Mesendoderm (in vitro differentiated cells): ENCODE measurements around the gene ACTBL2.
"Not testable (repeated sequence)": the region's sequence is repeated elsewhere in the genome, so short reads cannot be mapped to it uniquely, and the experiment has no call there.

Source experiments
- DNase-seq: peaks from one replicate; pipeline ENCODE4 v3.0.0; 2013
- H2AK5ac ChIP-seq: 2 replicates; pipeline ENCODE4 v1.6.1; 2013; ENCODE audit warnings: low read length, inconsistent platforms
- H2BK120ac ChIP-seq: 2 replicates; pipeline ENCODE4 v1.6.1; 2013; ENCODE audit warnings: low read depth, mild to moderate bottlenecking, low read length, moderate library complexity, mixed read lengths
- H2BK15ac ChIP-seq: replicated peaks from 2 replicates; pipeline ENCODE4 v1.6.1; 2013; ENCODE audit warnings: low read depth, mild to moderate bottlenecking, moderate library complexity
- H2BK5ac ChIP-seq: 2 replicates; pipeline ENCODE4 v1.6.1; 2013; ENCODE audit warnings: low read length, inconsistent platforms
- H3K18ac ChIP-seq: 2 replicates; pipeline ENCODE4 v1.6.1; 2013; ENCODE audit warnings: mild to moderate bottlenecking, low read length, mixed read lengths
- H3K23ac ChIP-seq: one replicate; pipeline ENCODE4 v1.6.1; 2013; ENCODE audit warnings: low read length
- H3K27ac ChIP-seq: 2 replicates; pipeline ENCODE4 v1.5.1; 2013; ENCODE audit warnings: low read depth, mild to moderate bottlenecking, inconsistent platforms, low read length, moderate library complexity
- H3K27me3 ChIP-seq: 2 replicates; pipeline ENCODE4 v1.6.1; 2013; ENCODE audit warnings: low read length, control low read depth, mild to moderate bottlenecking, inconsistent platforms; ENCODE audit not compliant: insufficient read depth, poor library complexity
- H3K36me3 ChIP-seq: 2 replicates; pipeline ENCODE4 v1.6.1; 2013; ENCODE audit warnings: low read length, inconsistent platforms; ENCODE audit not compliant: control insufficient read depth, insufficient read depth
- H3K4ac ChIP-seq: one replicate; pipeline ENCODE4 v1.6.1; 2013; ENCODE audit warnings: low read depth, mild to moderate bottlenecking, low read length, moderate library complexity
- H3K4me1 ChIP-seq: 2 replicates; pipeline ENCODE4 v1.6.1; 2013; ENCODE audit warnings: low read depth, low read length, inconsistent platforms; ENCODE audit not compliant: control insufficient read depth
- H3K4me2 ChIP-seq: 2 replicates; pipeline ENCODE4 v1.6.1; 2013; ENCODE audit warnings: low read length
- H3K4me3 ChIP-seq: 2 replicates; pipeline ENCODE4 v1.5.1; 2013; ENCODE audit warnings: mild to moderate bottlenecking, low read length
- H3K56ac ChIP-seq: one replicate; pipeline ENCODE4 v1.6.1; 2013; ENCODE audit warnings: low read length
- H3K79me1 ChIP-seq: 2 replicates; pipeline ENCODE4 v1.6.1; 2013; ENCODE audit warnings: low read length, inconsistent platforms
- H3K79me2 ChIP-seq: 2 replicates; pipeline ENCODE4 v1.6.1; 2013; ENCODE audit warnings: mild to moderate bottlenecking, low read length; ENCODE audit not compliant: control insufficient read depth, insufficient read depth
- H3K9ac ChIP-seq: 2 replicates; pipeline ENCODE4 v1.6.1; 2013; ENCODE audit warnings: low read length, inconsistent platforms
- H4K5ac ChIP-seq: one replicate; pipeline ENCODE4 v1.6.1; 2013; ENCODE audit warnings: low read length
- H4K8ac ChIP-seq: one replicate; pipeline ENCODE4 v1.6.1; 2013; ENCODE audit warnings: low read depth, mild to moderate bottlenecking, control low read depth, low read length, moderate library complexity
- WGBS: extraction: QIAGEN DNeasy Blood & Tissue Kit; methylation state at CpG from one replicate; pipeline ENCODE4 v1.1.7; 2013; ENCODE audit warnings: low lambda C conversion rate, missing lambda C conversion rate; ENCODE audit not compliant: insufficient coverage; ENCODE audit errors: extremely low coverage; 5-methylcytosine and 5-hydroxymethylcytosine counted together

Gene ACTBL2

GRCh38 chr5:57470339-57470738, 12.3 kb downstream of the ACTBL2 start:
- H2AK5ac ChIP-seq: no peak overlapping the region
- H3K9ac ChIP-seq: no peak overlapping the region
- no peaks in the 10 kb centered on the region for H3K36me3 ChIP-seq
- H3K4ac ChIP-seq: no peak overlapping the region
- H3K79me2 ChIP-seq: no peaks in the 10 kb centered on the region
- H4K5ac ChIP-seq: no peak overlapping the region
- no peak overlapping the region for H3K27ac ChIP-seq
- no peak overlapping the region for H3K23ac ChIP-seq
- no peak overlapping the region for H3K4me3 ChIP-seq
- no peak overlapping the region for H2BK120ac ChIP-seq
- WGBS: no CpG with 5 or more reads among the region's 1 CpG
- no peaks in the 10 kb centered on the region for H3K79me1 ChIP-seq
- H3K18ac ChIP-seq: no peak overlapping the region
- H2BK15ac ChIP-seq: no peak overlapping the region
- DNase-seq: no peak
- H4K8ac ChIP-seq: no peak overlapping the region
- H3K56ac ChIP-seq: no peak overlapping the region
- H3K27me3 ChIP-seq: no peaks in the 10 kb centered on the region
- H2BK5ac ChIP-seq: no peak overlapping the region
- H3K4me2 ChIP-seq: no peak overlapping the region
- no peaks in the 10 kb centered on the region for H3K4me1 ChIP-seq

GRCh38 chr5:57468481-57469163, 14.0 kb downstream of the ACTBL2 start:
- Histone ChIP-seq H2BK5ac (no peak overlapping the region), H3K23ac (no peak overlapping the region), H3K79me2 (no peaks in the 10 kb centered on the region), H4K8ac (no peak overlapping the region), H3K4ac (no peak overlapping the region), H3K4me3 (no peak overlapping the region), H3K36me3 (no peaks in the 10 kb centered on the region), H2BK15ac (no peak overlapping the region), H3K18ac (no peak overlapping the region), H4K5ac (no peak overlapping the region), H3K79me1 (no peaks in the 10 kb centered on the region), H3K27ac (no peak overlapping the region), H2BK120ac (no peak overlapping the region), H3K4me2 (no peak overlapping the region), H3K56ac (no peak overlapping the region), H3K9ac (no peak overlapping the region), H2AK5ac (no peak overlapping the region), H3K4me1 (no peaks in the 10 kb centered on the region), H3K27me3 (no peaks in the 10 kb centered on the region)
- no peak for DNase-seq
- whole genome bisulfite sequencing: no CpG with 5 or more reads among the region's 5 CpGs

DNA sequence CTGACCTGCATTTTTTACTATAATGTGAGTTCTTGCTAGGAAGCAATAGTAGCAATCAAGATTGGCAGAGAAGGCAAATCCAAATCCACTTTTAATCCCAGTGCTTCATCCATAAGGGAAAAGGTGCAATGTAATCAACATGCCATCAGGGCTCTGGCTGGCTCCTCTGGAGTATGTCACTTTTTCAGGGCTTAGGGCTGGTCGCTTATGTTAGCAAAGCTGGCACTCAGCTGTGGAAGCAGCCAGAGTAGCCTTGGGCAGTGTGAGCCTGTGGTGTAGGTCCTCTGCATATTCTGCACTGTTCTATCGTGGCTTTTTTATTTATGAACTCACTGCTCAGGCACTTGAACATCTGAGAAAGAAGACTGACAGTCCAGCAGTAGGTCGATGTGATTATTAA, 16.1 kb downstream of the ACTBL2 start:
- WGBS: no CpG with 5 or more reads among the region's 3 CpGs
- Histone ChIP-seq H3K79me1 (no peaks in the 10 kb centered on the region), H3K4ac (no peak overlapping the region), H2BK120ac (no peak overlapping the region), H3K4me2 (no peak overlapping the region), H3K18ac (no peak overlapping the region), H3K56ac (no peak overlapping the region), H3K36me3 (no peaks in the 10 kb centered on the region), H3K27ac (no peak overlapping the region), H4K8ac (no peak overlapping the region), H3K23ac (no peak overlapping the region), H3K79me2 (no peaks in the 10 kb centered on the region), H3K4me3 (no peak overlapping the region), H2BK15ac (no peak overlapping the region), H3K4me1 (no peaks in the 10 kb centered on the region), H3K27me3 (no peaks in the 10 kb centered on the region), H3K9ac (no peak overlapping the region), H4K5ac (no peak overlapping the region), H2AK5ac (no peak overlapping the region), H2BK5ac (no peak overlapping the region)
- no peak for DNase-seq

DNA sequence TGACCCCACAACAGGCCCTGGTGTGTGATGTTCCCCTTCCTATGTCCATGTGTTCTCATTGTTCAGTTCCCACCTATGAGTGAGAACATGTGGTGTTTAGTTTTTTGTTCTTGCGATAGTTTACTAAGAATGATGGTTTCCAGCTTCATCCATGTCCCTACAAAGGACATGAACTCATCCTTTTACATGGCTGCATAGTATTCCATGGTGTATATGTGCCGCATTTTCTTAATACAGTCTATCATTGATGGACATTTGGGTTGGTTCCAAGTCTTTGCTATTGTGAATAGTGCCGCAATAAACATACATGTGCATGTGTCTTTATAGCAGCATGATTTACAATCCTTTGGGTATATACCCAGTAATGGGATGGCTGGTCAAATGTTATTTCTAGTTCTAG, 22.6 kb downstream of the ACTBL2 start:
- H3K27ac ChIP-seq, H3K56ac ChIP-seq, H4K8ac ChIP-seq, H4K5ac ChIP-seq, H3K18ac ChIP-seq, H3K9ac ChIP-seq, H2BK5ac ChIP-seq, H3K4me2 ChIP-seq, H3K4me1 ChIP-seq, H3K4ac ChIP-seq, H3K4me3 ChIP-seq, H3K23ac ChIP-seq, H3K79me1 ChIP-seq, H2AK5ac ChIP-seq, DNase-seq, H3K36me3 ChIP-seq, H3K27me3 ChIP-seq, H2BK120ac ChIP-seq, H2BK15ac ChIP-seq, H3K79me2 ChIP-seq: not testable (repeated sequence)
- no CpG with 5 or more reads among the region's 3 CpGs for WGBS

DNA sequence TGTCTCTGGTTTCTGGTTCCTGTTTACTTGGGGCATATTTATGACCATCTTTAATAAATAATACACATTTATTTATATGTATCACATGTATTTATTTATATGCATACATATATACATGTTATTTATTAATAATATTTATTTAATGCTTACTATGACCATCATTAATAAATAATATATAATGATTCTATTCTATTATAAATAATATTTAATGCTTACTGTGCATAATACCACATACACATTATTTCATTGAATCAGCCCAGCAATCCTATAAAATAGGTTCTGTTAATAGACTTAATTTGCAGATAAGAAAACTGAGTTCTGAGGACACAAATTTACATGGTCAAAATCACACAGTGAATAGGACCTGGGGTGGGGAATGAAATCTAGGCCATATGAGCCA, 24.2 kb downstream of the ACTBL2 start:
- Histone ChIP-seq H3K18ac (no peak overlapping the region), H3K4me3 (no peak overlapping the region), H2BK120ac (no peak overlapping the region), H3K4me1 (no peaks in the 10 kb centered on the region), H3K23ac (no peak overlapping the region), H4K5ac (no peak overlapping the region), H2BK5ac (no peak overlapping the region), H3K36me3 (no peaks in the 10 kb centered on the region), H3K27me3 (no peaks in the 10 kb centered on the region), H3K56ac (no peak overlapping the region), H3K79me2 (no peaks in the 10 kb centered on the region), H3K4me2 (no peak overlapping the region), H3K9ac (no peak overlapping the region), H4K8ac (no peak overlapping the region), H3K4ac (no peak overlapping the region), H2BK15ac (no peak overlapping the region), H3K27ac (no peak overlapping the region), H2AK5ac (no peak overlapping the region), H3K79me1 (no peaks in the 10 kb centered on the region)
- DNase-seq: no peak

- no peak overlapping the region for H3K56ac ChIP-seq
- H3K23ac ChIP-seq: no peak overlapping the region
- H3K4me2 ChIP-seq: no peak overlapping the region
- no peaks in the 10 kb centered on the region for H3K4me1 ChIP-seq
- H2AK5ac ChIP-seq: no peak overlapping the region
- H3K4ac ChIP-seq: no peak overlapping the region
- no peak overlapping the region for H2BK15ac ChIP-seq
- H3K18ac ChIP-seq: no peak overlapping the region
- no peak overlapping the region for H4K5ac ChIP-seq
- no peaks in the 10 kb centered on the region for H3K79me1 ChIP-seq
- H3K27ac ChIP-seq: no peak overlapping the region
- WGBS: no CpG with 5 or more reads among the region's 5 CpGs
- no peak overlapping the region for H2BK5ac ChIP-seq
- no peak overlapping the region for H2BK120ac ChIP-seq
- no peaks in the 10 kb centered on the region for H3K27me3 ChIP-seq
- H3K36me3 ChIP-seq: no peaks in the 10 kb centered on the region
- H4K8ac ChIP-seq: no peak overlapping the region
- no peaks in the 10 kb centered on the region for H3K79me2 ChIP-seq
- DNase-seq: no peak
- no peak overlapping the region for H3K9ac ChIP-seq
- H3K4me3 ChIP-seq: no peak overlapping the region
These were observed 26.0 kb downstream of the ACTBL2 start for GRCh38 chr5:57456531-57457135.
